Mesothelial cell of epicardium (in vitro differentiated cells): ENCODE data around the gene GJB5. TPM values are rescaled to one million over a fixed set of nuclear protein-coding genes. Genes with fewer than 3 reads are reported as not detected.

Experiments used
- DNase-seq, 2 experiments: peaks; one replicate each; pipeline ENCODE4 v3.0.0; 2021; ENCODE audit warnings: low spot score in 2 of 2; ENCODE audit not compliant: unreplicated experiment in 2 of 2
- H3K27ac Mint-ChIP-seq: 2 replicates; pipeline ENCODE4 v1.8.0; 2021; ENCODE audit warnings: mixed read lengths
- H3K27me3 Mint-ChIP-seq: 2 replicates; pipeline ENCODE4 v1.8.0; 2021; ENCODE audit warnings: low read depth, mixed read lengths
- H3K36me3 Mint-ChIP-seq: 2 replicates; pipeline ENCODE4 v1.8.0; 2021; ENCODE audit warnings: mixed read lengths
- H3K4me1 Mint-ChIP-seq: 2 replicates; pipeline ENCODE4 v1.8.0; 2021; ENCODE audit warnings: mixed read lengths
- H3K4me3 Mint-ChIP-seq: 2 replicates; pipeline ENCODE4 v1.8.0; 2021; ENCODE audit warnings: mild to moderate bottlenecking, moderate library complexity, mixed read lengths
- H3K9me3 Mint-ChIP-seq: 2 replicates; pipeline ENCODE4 v1.8.0; 2021; ENCODE audit warnings: mixed read lengths
- CTCF ChIP-seq: fragments of 200-600 bp; sonication (generic); IDR thresholded peaks from one replicate; pipeline ENCODE4 v1.5.0; 2021; ENCODE audit warnings: antibody characterized with exemption; ENCODE audit not compliant: unreplicated experiment
- total RNA-seq: library from RNA; stranded (reverse); gene quantifications from 3 replicates; pipeline ENCODE4 v1.2.1, GENCODE V29; 2021

Gene GJB5
- total RNA-seq, 1 donor from 2014 or later: 0.38 TPM

GRCh38 chr1:34777519-34778321 is 22.9 kb downstream of the GJB5 start:
- Mint-ChIP-seq H3K4me1 (peaks cover 4% of the 10 kb centered on the region), H3K27ac (no peak overlapping the region), H3K27me3 (peaks cover 45% of the 10 kb centered on the region), H3K4me3 (no peak overlapping the region), H3K9me3 (no peaks in the 10 kb centered on the region), H3K36me3 (no peaks in the 10 kb centered on the region)
- DNase-seq: no peak
- TF ChIP-seq CTCF: no peak

- Mint-ChIP-seq H3K27me3 (peaks cover 52% of the 10 kb centered on the region), H3K4me1 (peaks cover 4% of the 10 kb centered on the region), H3K27ac (no peak overlapping the region), H3K4me3 (no peak overlapping the region), H3K36me3 (no peaks in the 10 kb centered on the region), H3K9me3 (no peaks in the 10 kb centered on the region)
- no peak for TF ChIP-seq CTCF
- no peak for DNase-seq
Observed at GRCh38 chr1:34778381-34778780, 23.5 kb downstream of the GJB5 start.

GRCh38 chr1:34779005-34779404 is 24.2 kb downstream of the GJB5 start:
- Mint-ChIP-seq H3K27me3 (peaks cover 57% of the 10 kb centered on the region), H3K27ac (no peak overlapping the region), H3K4me1 (peaks cover 4% of the 10 kb centered on the region), H3K4me3 (no peak overlapping the region), H3K9me3 (no peaks in the 10 kb centered on the region), H3K36me3 (no peaks in the 10 kb centered on the region)
- TF ChIP-seq CTCF: no peak
- DNase-seq: no peak

- Mint-ChIP-seq H3K4me3 (no peak overlapping the region), H3K27ac (no peak overlapping the region), H3K4me1 (peaks cover 4% of the 10 kb centered on the region), H3K27me3 (peaks cover 62% of the 10 kb centered on the region), H3K9me3 (no peaks in the 10 kb centered on the region), H3K36me3 (no peaks in the 10 kb centered on the region)
- no peak for DNase-seq
- no peak for TF ChIP-seq CTCF
Observed at GRCh38 chr1:34779526-34779925, 24.7 kb downstream of the GJB5 start.

- Mint-ChIP-seq H3K9me3 (no peaks in the 10 kb centered on the region), H3K4me1 (peaks cover 4% of the 10 kb centered on the region), H3K27me3 (peaks cover 66% of the 10 kb centered on the region), H3K27ac (no peak overlapping the region), H3K36me3 (no peaks in the 10 kb centered on the region), H3K4me3 (no peak overlapping the region)
- DNase-seq: no peak
- no peak for TF ChIP-seq CTCF
Observed at GRCh38 chr1:34779962-34780361, 25.1 kb downstream of the GJB5 start.

- no peak overlapping the region for H3K27ac Mint-ChIP-seq
- no peak for DNase-seq
- no peaks in the 10 kb centered on the region for H3K36me3 Mint-ChIP-seq
- no peak for TF ChIP-seq CTCF
- H3K9me3 Mint-ChIP-seq: no peaks in the 10 kb centered on the region
- H3K4me3 Mint-ChIP-seq: no peak overlapping the region
- peaks cover 4% of the 10 kb centered on the region for H3K4me1 Mint-ChIP-seq
- peaks cover 72% of the 10 kb centered on the region for H3K27me3 Mint-ChIP-seq
Observed at GRCh38 chr1:34780528-34780927, 25.7 kb downstream of the GJB5 start.
